ENCODE data around the gene PIP5K1B. TPM values are rescaled to one million over a fixed set of nuclear protein-coding genes. Genes with fewer than 3 reads are reported as not detected.

The PIP5K1B gene
- total and polyA plus RNA-seq, 2 donors (not counting 1 experiment from before 2014, with no cell fraction given), result 11.8 to 24.1 TPM

- peaks cover 5% of the 10 kb centered on the region for H4K20me1 ChIP-seq (ENCODE audit: control insufficient read depth, insufficient read depth, low read length, poor library complexity, severe bottlenecking)
- H3K4me3 Mint-ChIP-seq, result no peak overlapping the region
- peak overlapping the region in 1 of 2 donors; percentile 37 for H3K27ac ChIP-seq (ENCODE audit: low read length in 2 of 2)
- peaks cover 46 to 55% of the 10 kb centered on the region in 2 donors for H3K4me1 ChIP-seq (ENCODE audit: control insufficient read depth in 2 of 2, insufficient read depth in 2 of 2, low read length in 2 of 2)
- H3K27ac Mint-ChIP-seq, result no peak overlapping the region
- ATAC-seq (ENCODE audit: low read depth) (peak; percentile 94), DNase-seq (peak; percentile 72)
- no peaks in the 10 kb centered on the region for H3K9me3 Mint-ChIP-seq (ENCODE audit: insufficient read depth)
- WGBS (ENCODE audit: insufficient coverage), result 12% methylated on average over 6 of the region's 6 CpGs
- H3K79me2 ChIP-seq (ENCODE audit: control insufficient read depth, insufficient read depth, low read length), result peaks cover 74% of the 10 kb centered on the region
- CTCF ChIA-PET, result interaction anchor here (0.8 to 1.1 kb wide), 4 partner anchors 9 to 102 kb away, joined by 3 to 6 read pairs (median 3); no protein-coding TSS in a partner anchor
- H2AFZ ChIP-seq (ENCODE audit: insufficient read depth, low read depth, low read length, poor library complexity, severe bottlenecking), result peak overlapping the region; percentile 6
- POLR2A ChIA-PET, result no interaction called here
- no peaks in the 10 kb centered on the region for H3K27me3 Mint-ChIP-seq
- peak overlapping the region; percentile 65 for H3K4me2 ChIP-seq (replicated peaks; ENCODE audit: low read depth, low read length, poor library complexity, severe bottlenecking)
- H3K9me3 ChIP-seq (ENCODE audit: control extremely low read depth in 1 of 3, control insufficient read depth in 2 of 3, insufficient read depth in 1 of 3, low read length in 2 of 3), result no peaks in the 10 kb centered on the region
- TF ChIP-seq EZH2 (IDR thresholded peaks at IDR 0.05; ENCODE audit: borderline replicate concordance, insufficient read depth, low read depth, low read length, poor library complexity, severe bottlenecking) (no peak), CTCF (IDR thresholded peaks at IDR 0.05) (no peak)
- H3K4me1 Mint-ChIP-seq, result peaks cover 47% of the 10 kb centered on the region
- intact Hi-C loops (cut with micrococcal nuclease), result loop anchor here (1.0 kb wide), 1 partner anchor 23 kb away; no protein-coding TSS in a partner anchor
- peak overlapping the region; percentile 31 for H3K9ac ChIP-seq (ENCODE audit: low read length)
- H3K4me3 ChIP-seq (ENCODE audit: control extremely low read depth in 1 of 5, extremely low read depth in 1 of 5, insufficient read depth in 1 of 5, low read depth in 2 of 5, low read length in 4 of 5), result peak overlapping the region in 3 of 5 experiments; percentile 23 to 36 (median 26)
- H3K27me3 ChIP-seq (replicated peaks in 1 of 4; ENCODE audit: control extremely low read depth in 1 of 4, control insufficient read depth in 3 of 4, insufficient read depth in 4 of 4, low read length in 3 of 4), result no peaks in the 10 kb centered on the region
- H3K36me3 ChIP-seq (replicated peaks in 1 of 2; ENCODE audit: control extremely low read depth in 1 of 2, control insufficient read depth in 1 of 2, extremely low read depth in 1 of 2, insufficient read depth in 2 of 2, low read length in 1 of 2), result no peaks in the 10 kb centered on the region
These were observed 97.5 kb downstream of the PIP5K1B start for GRCh38 chr9:68802525-68803015.

Measured in B cell (primary cell).